ENCODE data around the gene MYO9A. TPM values are rescaled to one million over a fixed set of nuclear protein-coding genes. Genes with fewer than 3 reads are reported as not detected.

The MYO9A gene
- polyA plus RNA-seq, 4 donors = 29.7 to 39.2 (median 34.3) TPM

- DNase-seq (ENCODE audit: low read depth in 4 of 4, low spot score in 3 of 4) = no peak
Observed at GRCh38 chr15:71813723-71814470, 304.1 kb downstream of the MYO9A start.

- no peak for DNase-seq (ENCODE audit: low read depth in 4 of 4, low spot score in 3 of 4)
Observed at GRCh38 chr15:71812966-71813722, 304.8 kb downstream of the MYO9A start.

GRCh38 chr15:71811752-71812735 is 305.9 kb downstream of the MYO9A start:
- no peak for DNase-seq (ENCODE audit: low read depth in 4 of 4, low spot score in 3 of 4)

- no peak for DNase-seq (ENCODE audit: low read depth in 4 of 4, low spot score in 3 of 4)
Observed at GRCh38 chr15:71811036-71811736, 306.8 kb downstream of the MYO9A start.

GRCh38 chr15:71810256-71811035 is 307.5 kb downstream of the MYO9A start, which contains the start of gene NR2E3:
TSS of gene NR2E3 (plus strand) at chr15:71810554. CDS start at chr15:71810744, 190 bp downstream.
- DNase-seq (ENCODE audit: low read depth in 4 of 4, low spot score in 3 of 4) = no peak

- no peak for DNase-seq (ENCODE audit: low read depth in 4 of 4, low spot score in 3 of 4)
Observed at GRCh38 chr15:71809346-71809745, 308.6 kb downstream of the MYO9A start.

- no peak for DNase-seq (ENCODE audit: low read depth in 4 of 4, low spot score in 3 of 4)
Observed at GRCh38 chr15:71808311-71809020, 309.5 kb downstream of the MYO9A start.

GRCh38 chr15:71807691-71808091 is 310.3 kb downstream of the MYO9A start:
- DNase-seq (ENCODE audit: low read depth in 4 of 4, low spot score in 3 of 4) = no peak

- DNase-seq (ENCODE audit: low read depth in 4 of 4, low spot score in 3 of 4) = no peak
Observed at GRCh38 chr15:71807125-71807629, 310.8 kb downstream of the MYO9A start.

- DNase-seq (ENCODE audit: low read depth in 4 of 4, low spot score in 3 of 4) = no peak
Observed at GRCh38 chr15:71806452-71806931, 311.5 kb downstream of the MYO9A start.

GRCh38 chr15:71804695-71805470 is 313.1 kb downstream of the MYO9A start:
- DNase-seq (ENCODE audit: low read depth in 4 of 4, low spot score in 3 of 4) = no peak

GRCh38 chr15:71804226-71804625 is 313.7 kb downstream of the MYO9A start:
- DNase-seq (ENCODE audit: low read depth in 4 of 4, low spot score in 3 of 4) = no peak

- DNase-seq (ENCODE audit: low read depth in 4 of 4, low spot score in 3 of 4) = no peak
Observed at GRCh38 chr15:71802770-71803169, 315.2 kb downstream of the MYO9A start.

- no peak for DNase-seq (ENCODE audit: low read depth in 4 of 4, low spot score in 3 of 4)
Observed at GRCh38 chr15:71801935-71802655, 315.9 kb downstream of the MYO9A start.

GRCh38 chr15:71800835-71801745 is 316.9 kb downstream of the MYO9A start:
- peak; percentile 58 to 66 (median 62) for DNase-seq (ENCODE audit: low read depth in 4 of 4, low spot score in 3 of 4)

GRCh38 chr15:71800190-71800589 is 317.8 kb downstream of the MYO9A start:
- DNase-seq (ENCODE audit: low read depth in 4 of 4, low spot score in 3 of 4) = no peak
